Nucleus accumbens (tissue), 56 donors: ENCODE measurements around the gene TTC3.
A peak's percentile ranks its signal among the peaks of the same experiment; 100 is the strongest.

Source experiments
- DNase-seq, 56 donors: peaks; one replicate each; lab custom pipeline; 2025; lab: John Stamatoyannopoulos, UW

Gene TTC3

GRCh38 chr21:37186983-37187382 lies 113.9 kb downstream of the TTC3 start:
- DNase-seq = no peak

- no peak for DNase-seq
Observed at GRCh38 chr21:37188825-37189224, 115.8 kb downstream of the TTC3 start.

GRCh38 chr21:37192019-37192418 lies 119.0 kb downstream of the TTC3 start:
- DNase-seq = no peak

GRCh38 chr21:37193006-37193405 lies 120.0 kb downstream of the TTC3 start:
- no peak for DNase-seq

GRCh38 chr21:37193676-37194075 lies 120.6 kb downstream of the TTC3 start:
- DNase-seq = no peak

- no peak for DNase-seq
Observed at GRCh38 chr21:37195059-37195458, 122.0 kb downstream of the TTC3 start.

GRCh38 chr21:37195610-37196009 lies 122.6 kb downstream of the TTC3 start:
- no peak for DNase-seq

- DNase-seq = no peak
Observed at GRCh38 chr21:37196847-37197246, 123.8 kb downstream of the TTC3 start.

GRCh38 chr21:37197746-37198145 lies 124.7 kb downstream of the TTC3 start:
- DNase-seq = no peak

- DNase-seq = peak in 1 of 56 donors; percentile 30
Observed at GRCh38 chr21:37199057-37199924, 126.2 kb downstream of the TTC3 start.

- no peak for DNase-seq
Observed at GRCh38 chr21:37200641-37201480, 127.8 kb downstream of the TTC3 start.

- DNase-seq = no peak
Observed at GRCh38 chr21:37202221-37203110, 129.4 kb downstream of the TTC3 start.

GRCh38 chr21:37204580-37204979 lies 131.5 kb downstream of the TTC3 start:
- DNase-seq = no peak

- DNase-seq = no peak
Observed at GRCh38 chr21:37206496-37206895, 133.4 kb downstream of the TTC3 start.

- DNase-seq = peak in 8 of 56 donors; percentile 6 to 36 (median 22)
Observed at GRCh38 chr21:37207441-37208009, 134.5 kb downstream of the TTC3 start.

GRCh38 chr21:37208056-37208721 lies 135.1 kb downstream of the TTC3 start:
- peak in 54 of 56 donors; percentile 4 to 85 (median 56) for DNase-seq

GRCh38 chr21:37208741-37209225 lies 135.7 kb downstream of the TTC3 start:
- peak in 4 of 56 donors; percentile 9 to 19 (median 16) for DNase-seq

GRCh38 chr21:37210130-37210529 lies 137.1 kb downstream of the TTC3 start:
- DNase-seq = no peak

- no peak for DNase-seq
Observed at GRCh38 chr21:37210799-37211198, 137.7 kb downstream of the TTC3 start.
